SU-DHL-6 (cell line): Measurements from ENCODE around the gene GRID2.

Experiments used
- CTCF ChIP-seq: fragments of 200-600 bp; sonication (generic); IDR thresholded peaks from one replicate; pipeline ENCODE4 v1.5.1; 2017; ENCODE audit warnings: antibody characterized with exemption, mild to moderate bottlenecking, low read length, moderate library complexity; ENCODE audit not compliant: insufficient read depth, poor library complexity, severe bottlenecking
- EZH2phosphoT487 ChIP-seq: fragments of 200-600 bp; sonication (generic), shearing (Covaris generic); conservative IDR thresholded peaks from 2 replicates; pipeline ENCODE4 v1.6.1; 2018; ENCODE audit warnings: mild to moderate bottlenecking, antibody characterized with exemption, low read length, moderate library complexity, mixed read lengths

GRCh38 chr4:93168053-93168452 is 864.3 kb downstream of the GRID2 start:
- TF ChIP-seq CTCF (no peak), EZH2phosphoT487 (no peak)
